H9 (cell line): Measurements from ENCODE around the gene PAK1. TPM values are rescaled to one million over a fixed set of nuclear protein-coding genes. Genes with fewer than 3 reads are reported as not detected.

ENCODE experiments used
- DNase-seq: peaks from one replicate; pipeline ENCODE4 v3.0.0-alpha.2; 2017
- H2AFZ ChIP-seq: one replicate; pipeline ENCODE4 v1.6.1; 2013; ENCODE audit warnings: mild to moderate bottlenecking, low read length, control low read depth, moderate library complexity
- H2AK5ac ChIP-seq: 2 replicates; pipeline ENCODE4 v1.6.1; 2013; ENCODE audit warnings: low read length, control low read depth, mixed read lengths; ENCODE audit not compliant: insufficient read length
- H2BK120ac ChIP-seq: one replicate; pipeline ENCODE4 v1.6.1; 2013; ENCODE audit warnings: low read depth, mild to moderate bottlenecking, low read length, control low read depth, inconsistent platforms; ENCODE audit not compliant: poor library complexity, severe bottlenecking
- H2BK12ac ChIP-seq: 2 replicates; pipeline ENCODE4 v1.6.1; 2013; ENCODE audit warnings: low read length, control low read depth, mixed read lengths, low read depth; ENCODE audit not compliant: insufficient read length
- H2BK15ac ChIP-seq: 2 replicates; pipeline ENCODE4 v1.6.1; 2013; ENCODE audit warnings: low read depth, low read length, control low read depth
- H2BK20ac ChIP-seq: one replicate; pipeline ENCODE4 v1.6.1; 2013; ENCODE audit warnings: low read depth, mild to moderate bottlenecking, low read length, control low read depth, inconsistent platforms; ENCODE audit not compliant: poor library complexity, severe bottlenecking
- H2BK5ac ChIP-seq: 2 replicates; pipeline ENCODE4 v1.6.1; 2013; ENCODE audit warnings: low read length, control low read depth, mixed read lengths; ENCODE audit not compliant: insufficient read length
- H3K14ac ChIP-seq: 2 replicates; pipeline ENCODE4 v1.6.1; 2013; ENCODE audit warnings: low read length, control low read depth; ENCODE audit not compliant: insufficient read depth
- H3K18ac ChIP-seq: 2 replicates; pipeline ENCODE4 v1.6.1; 2013; ENCODE audit warnings: low read depth, mild to moderate bottlenecking, mixed read lengths, low read length, control low read depth; ENCODE audit not compliant: insufficient read length
- H3K23ac ChIP-seq: 2 replicates; pipeline ENCODE4 v1.6.1; 2013; ENCODE audit warnings: low read length, control low read depth, mixed read lengths, low read depth; ENCODE audit not compliant: insufficient read length
- H3K23me2 ChIP-seq: 2 replicates; pipeline ENCODE4 v1.6.1; 2013; ENCODE audit warnings: low read depth, mild to moderate bottlenecking, mixed read lengths, low read length, control low read depth; ENCODE audit not compliant: insufficient read length, poor library complexity, severe bottlenecking
- H3K27ac ChIP-seq: 2 replicates; pipeline ENCODE4 v1.5.1; 2013; ENCODE audit warnings: low read length, control low read depth, mixed read lengths, low read depth; ENCODE audit not compliant: insufficient read length
- H3K27me3 ChIP-seq: 2 replicates; pipeline ENCODE4 v1.6.1; 2013; ENCODE audit warnings: low read length, control low read depth, inconsistent platforms; ENCODE audit not compliant: insufficient read depth
- H3K4ac ChIP-seq: 2 replicates; pipeline ENCODE4 v1.6.1; 2013; ENCODE audit warnings: low read depth, mild to moderate bottlenecking, control low read depth, inconsistent platforms, low read length, moderate library complexity
- H3K4me1 ChIP-seq: 2 replicates; pipeline ENCODE4 v1.6.1; 2013; ENCODE audit warnings: low read length, control low read depth, inconsistent platforms; ENCODE audit not compliant: insufficient read depth
- H3K4me2 ChIP-seq: 2 replicates; pipeline ENCODE4 v1.6.1; 2013; ENCODE audit warnings: low read length, control low read depth, mixed read lengths; ENCODE audit not compliant: insufficient read length, insufficient read depth
- H3K56ac ChIP-seq: 2 replicates; pipeline ENCODE4 v1.6.1; 2013; ENCODE audit warnings: low read depth, mild to moderate bottlenecking, mixed read lengths, low read length, control low read depth; ENCODE audit not compliant: insufficient read length
- H3K79me1 ChIP-seq: 2 replicates; pipeline ENCODE4 v1.6.1; 2013; ENCODE audit warnings: low read depth, mild to moderate bottlenecking, moderate library complexity, low read length, control low read depth, inconsistent platforms; ENCODE audit not compliant: insufficient read depth, poor library complexity, severe bottlenecking
- H3K79me2 ChIP-seq: 2 replicates; pipeline ENCODE4 v1.6.1; 2013; ENCODE audit warnings: low read length, control low read depth, inconsistent platforms; ENCODE audit not compliant: insufficient read depth
- H3K9ac ChIP-seq: 2 replicates; pipeline ENCODE4 v1.6.1; 2013; ENCODE audit warnings: low read length, control low read depth, mixed read lengths; ENCODE audit not compliant: insufficient read length; ENCODE audit errors: extremely low read depth
- H3K9me3 ChIP-seq: one replicate; pipeline ENCODE4 v1.6.1; 2013; ENCODE audit warnings: low read depth, low read length, inconsistent platforms; ENCODE audit not compliant: control insufficient read depth
- H3T11ph ChIP-seq: one replicate; pipeline ENCODE4 v1.6.1; 2013; ENCODE audit warnings: mild to moderate bottlenecking, low read length, control low read depth, inconsistent platforms
- H4K20me1 ChIP-seq: one replicate; pipeline ENCODE4 v1.6.1; 2013; ENCODE audit not compliant: control insufficient read depth, insufficient read length, insufficient read depth
- H4K5ac ChIP-seq: 2 replicates; pipeline ENCODE4 v1.6.1; 2013; ENCODE audit warnings: low read depth, mild to moderate bottlenecking, mixed read lengths, low read length, control low read depth; ENCODE audit not compliant: insufficient read length
- H4K8ac ChIP-seq: replicated peaks from 2 replicates; pipeline ENCODE4 v1.6.1; 2013; ENCODE audit warnings: low read length, control low read depth, mixed read lengths, low read depth; ENCODE audit not compliant: insufficient read length
- H4K91ac ChIP-seq: 2 replicates; pipeline ENCODE4 v1.6.1; 2013; ENCODE audit warnings: low read depth, mild to moderate bottlenecking, moderate library complexity, mixed read lengths, low read length, control low read depth; ENCODE audit not compliant: insufficient read length
- H3K27ac Mint-ChIP-seq, 3 experiments: 2 replicates in 2 of 3; 3 replicates in 1 of 3; pipeline ENCODE4 v1.8.0; 2020 to 2021; ENCODE audit warnings: mixed read lengths in 3 of 3, mild to moderate bottlenecking in 1 of 3, moderate library complexity in 1 of 3
- H3K27me3 Mint-ChIP-seq: 2 replicates; pipeline ENCODE4 v1.8.0; 2021; ENCODE audit warnings: low read depth, mild to moderate bottlenecking, moderate library complexity, mixed read lengths
- H3K36me3 Mint-ChIP-seq, 3 experiments: 2 replicates in 2 of 3; 3 replicates in 1 of 3; pipeline ENCODE4 v1.8.0; 2020 to 2021; ENCODE audit warnings: low read depth in 3 of 3, mixed read lengths in 3 of 3; ENCODE audit not compliant: insufficient read depth in 1 of 3
- H3K4me1 Mint-ChIP-seq, 2 experiments: 2 replicates each; pipeline ENCODE4 v1.8.0; 2020; ENCODE audit warnings: mixed read lengths in 2 of 2
- H3K4me3 Mint-ChIP-seq, 2 experiments: 2 replicates in 1 of 2; 3 replicates in 1 of 2; pipeline ENCODE4 v1.8.0; 2020 to 2021; ENCODE audit warnings: mild to moderate bottlenecking in 2 of 2, mixed read lengths in 2 of 2, moderate library complexity in 1 of 2
- H3K9me3 Mint-ChIP-seq, 2 experiments: 2 replicates in 1 of 2; 3 replicates in 1 of 2; pipeline ENCODE4 v1.8.0; 2020; ENCODE audit warnings: mild to moderate bottlenecking in 2 of 2, mixed read lengths in 2 of 2, moderate library complexity in 1 of 2
- WGBS: extraction: QIAGEN DNeasy Blood & Tissue Kit; methylation state at CpG from one replicate; pipeline ENCODE4 v1.1.7; 2013; ENCODE audit warnings: missing lambda C conversion rate, low lambda C conversion rate, mixed read lengths; ENCODE audit not compliant: insufficient read length; ENCODE audit errors: extremely low coverage; 5-methylcytosine and 5-hydroxymethylcytosine counted together
- total RNA-seq: library from RNA; stranded (reverse); gene quantifications from 2 replicates; pipeline ENCODE4 v1.2.1, GENCODE V29; 2021
- TF ChIP-seq, protein P1 (sequence below): fragments of 200-600 bp; sonication (generic); conservative IDR thresholded peaks from 3 replicates; pipeline ENCODE4 v1.8.0; 2021; ENCODE audit warnings: antibody characterized with exemption, mild to moderate bottlenecking

The PAK1 gene
- total RNA-seq, 1 experiment from 2014 or later, result 122 TPM

DNA sequence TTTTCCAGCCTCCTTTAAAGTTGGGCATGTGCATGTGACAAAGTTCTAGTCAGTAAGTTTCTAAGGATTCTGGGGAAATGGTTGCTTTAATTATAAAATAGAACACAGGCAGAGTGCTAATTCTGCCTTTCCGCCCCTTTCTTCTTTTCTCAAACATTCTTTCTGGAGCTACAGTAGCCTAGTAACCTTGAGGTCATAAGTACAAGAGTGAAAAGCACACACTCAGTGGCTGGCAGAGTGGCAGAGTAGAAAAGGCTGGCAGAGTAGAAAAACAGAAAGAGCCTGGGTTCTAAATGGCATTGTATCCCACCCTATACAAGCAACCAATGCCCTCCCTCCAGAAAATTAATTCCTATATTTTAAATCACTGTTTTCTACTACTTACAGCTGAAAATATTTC, 51.2 kb downstream of the PAK1 start:
- Histone ChIP-seq H2BK5ac (no peak overlapping the region), H4K20me1 (no peaks in the 10 kb centered on the region), H3K9ac (no peak overlapping the region), H3K4ac (no peak overlapping the region), H3K27ac (no peak overlapping the region), H2BK12ac (no peak overlapping the region), H3K23ac (no peak overlapping the region), H4K5ac (no peak overlapping the region), H4K8ac (no peak overlapping the region), H2BK20ac (no peak overlapping the region), H4K91ac (no peak overlapping the region), H3K18ac (no peak overlapping the region), H3T11ph (no peak overlapping the region), H2AFZ (no peak overlapping the region), H3K4me2 (no peak overlapping the region), H3K9me3 (no peaks in the 10 kb centered on the region), H3K56ac (no peak overlapping the region), H2AK5ac (no peak overlapping the region), H3K79me2 (peaks cover 18% of the 10 kb centered on the region; the same call in 1 of the 2 replicates), H3K27me3 (no peaks in the 10 kb centered on the region), H2BK15ac (no peak overlapping the region), H3K4me1 (peaks cover 8% of the 10 kb centered on the region), H3K23me2 (no peaks in the 10 kb centered on the region), H3K79me1 (no peaks in the 10 kb centered on the region), H3K14ac (no peak overlapping the region), H2BK120ac (no peak overlapping the region)
- H3K36me3 Mint-ChIP-seq, result no peaks in the 10 kb centered on the region
- H3K9me3 Mint-ChIP-seq, result no peaks in the 10 kb centered on the region
- H3K4me3 Mint-ChIP-seq, result no peak overlapping the region
- H3K27ac Mint-ChIP-seq, result no peak overlapping the region
- TF ChIP-seq, protein P1, sequence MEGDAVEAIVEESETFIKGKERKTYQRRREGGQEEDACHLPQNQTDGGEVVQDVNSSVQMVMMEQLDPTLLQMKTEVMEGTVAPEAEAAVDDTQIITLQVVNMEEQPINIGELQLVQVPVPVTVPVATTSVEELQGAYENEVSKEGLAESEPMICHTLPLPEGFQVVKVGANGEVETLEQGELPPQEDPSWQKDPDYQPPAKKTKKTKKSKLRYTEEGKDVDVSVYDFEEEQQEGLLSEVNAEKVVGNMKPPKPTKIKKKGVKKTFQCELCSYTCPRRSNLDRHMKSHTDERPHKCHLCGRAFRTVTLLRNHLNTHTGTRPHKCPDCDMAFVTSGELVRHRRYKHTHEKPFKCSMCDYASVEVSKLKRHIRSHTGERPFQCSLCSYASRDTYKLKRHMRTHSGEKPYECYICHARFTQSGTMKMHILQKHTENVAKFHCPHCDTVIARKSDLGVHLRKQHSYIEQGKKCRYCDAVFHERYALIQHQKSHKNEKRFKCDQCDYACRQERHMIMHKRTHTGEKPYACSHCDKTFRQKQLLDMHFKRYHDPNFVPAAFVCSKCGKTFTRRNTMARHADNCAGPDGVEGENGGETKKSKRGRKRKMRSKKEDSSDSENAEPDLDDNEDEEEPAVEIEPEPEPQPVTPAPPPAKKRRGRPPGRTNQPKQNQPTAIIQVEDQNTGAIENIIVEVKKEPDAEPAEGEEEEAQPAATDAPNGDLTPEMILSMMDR, result no peak
- no peaks in the 10 kb centered on the region for H3K27me3 Mint-ChIP-seq
- DNase-seq, result no peak
- H3K4me1 Mint-ChIP-seq, result peaks cover 66 to 68% of the 10 kb centered on the region in 2 experiments
- no CpG with 5 or more reads among the region's 1 CpG for WGBS
